A549 (cell line): ENCODE data around the gene CLIC4. TPM values are rescaled to one million over a fixed set of nuclear protein-coding genes. Genes with fewer than 3 reads are reported as not detected.

Experiments used
- ATAC-seq, 2 experiments: fragments of 200-7000 bp in 1 of 2; fragments of >200 bp in 1 of 2; cut with Nextera tagmentation in 1 of 2; cut with Tn5 transposase in 1 of 2; 3 replicates each; pipeline versions ENCODE4 v1.8.0 to v1.9.1; 2018 to 2020; ENCODE audit warnings: mild to moderate bottlenecking in 1 of 2, moderate library complexity in 1 of 2
- CTCF ChIA-PET: fragments of 300-600 bp; sonication (Branson Sonifier 250); formaldehyde crosslinking; extraction: SDS; loops from one replicate; lab custom pipeline; 2021; ENCODE audit warnings: antibody characterized with exemption, inconsistent platforms; lab: Yijun Ruan, JAX
- POLR2A ChIA-PET: fragments of 350-600 bp; formaldehyde crosslinking; extraction: SDS; loops from one replicate; lab custom pipeline; 2021; ENCODE audit warnings: antibody characterized with exemption, inconsistent platforms; lab: Yijun Ruan, JAX
- DNase-seq, 2 experiments: peaks; one replicate each; pipeline versions ENCODE4 v3.0.0 to v3.0.0-alpha.2; 2011 to 2016; ENCODE audit warnings: low read depth in 1 of 2, low spot score in 1 of 2
- FAIRE-seq: peaks from 2 replicates; lab custom pipeline; 2011; peaks lifted over from hg19 to GRCh38; lab: Jason Lieb, UNC
- H3K27ac ChIP-seq, 2 experiments: fragments of >200 bp; sonication (Bioruptor Twin); formaldehyde crosslinking; 3 replicates each; pipeline ENCODE4 v1.5.1; 2016 to 2017
- H3K4me1 ChIP-seq: fragments of >200 bp; sonication (Bioruptor Twin); formaldehyde crosslinking; 3 replicates; pipeline ENCODE4 v1.6.1; 2016
- H3K4me2 ChIP-seq: fragments of >200 bp; sonication (Bioruptor Twin); formaldehyde crosslinking; 3 replicates; pipeline ENCODE4 v1.6.1; 2016
- H3K4me3 ChIP-seq: fragments of >200 bp; sonication (Bioruptor Twin); formaldehyde crosslinking; 3 replicates; pipeline ENCODE4 v1.5.1; 2016
- H3K9me3 ChIP-seq: fragments of >200 bp; sonication (Bioruptor Twin); formaldehyde crosslinking; 3 replicates; pipeline ENCODE4 v1.6.1; 2016
- ATOH8 ChIP-seq: fragments of 250-450 bp; sonication (Bioruptor Pico); IDR thresholded peaks from 2 replicates; pipeline ENCODE4 v1.5.0; 2020; ENCODE audit warnings: low read depth, mild to moderate bottlenecking, moderate library complexity
- BHLHE40 ChIP-seq: IDR thresholded peaks from 2 replicates; pipeline ENCODE4 v1.6.1; 2012; ENCODE audit warnings: low read depth, low read length, inconsistent platforms
- CBX8 ChIP-seq: fragments of 200-600 bp; sonication (generic); IDR thresholded peaks from 2 replicates; pipeline ENCODE4 v1.6.1; 2016
- CHD2 ChIP-seq: fragments of 150-350 bp; IDR thresholded peaks from 2 replicates; pipeline ENCODE4 v1.6.1; 2014; ENCODE audit warnings: low read length; ENCODE audit not compliant: partially characterized antibody
- CTCF ChIP-seq: fragments of >200 bp; sonication (Bioruptor Twin); formaldehyde crosslinking; IDR thresholded peaks from 3 replicates; pipeline ENCODE4 v1.5.1; 2016
- EHF ChIP-seq: fragments of 250-450 bp; sonication (Bioruptor Pico); IDR thresholded peaks from 2 replicates; pipeline ENCODE4 v1.5.0; 2020; ENCODE audit warnings: mild to moderate bottlenecking
- ELK1 ChIP-seq: fragments of 150-350 bp; IDR thresholded peaks from 2 replicates; pipeline ENCODE4 v1.6.1; 2014; ENCODE audit warnings: low read depth, mild to moderate bottlenecking, low read length
- EP300 ChIP-seq, 2 experiments: fragments of >200 bp; sonication (Bioruptor Twin); formaldehyde crosslinking; IDR thresholded peaks; 2 replicates in 1 of 2; 3 replicates in 1 of 2; pipeline ENCODE4 v1.6.1; 2016 to 2017
- ESRRA ChIP-seq: fragments of 150-350 bp; IDR thresholded peaks from 2 replicates; pipeline ENCODE4 v1.6.1; 2014; ENCODE audit warnings: mild to moderate bottlenecking, low read length, borderline replicate concordance
- FOSL2 ChIP-seq, 2 experiments: fragments of 450-650 bp in 1 of 2; fragments of >200 bp in 1 of 2; sonication (Bioruptor Twin) in 1 of 2; formaldehyde crosslinking; IDR thresholded peaks; 2 replicates each; pipeline versions ENCODE4 v1.5.0 to v1.6.1; 2016 to 2020; ENCODE audit warnings: mild to moderate bottlenecking in 1 of 2, moderate library complexity in 1 of 2
- FOXS1 ChIP-seq: fragments of 250-450 bp; sonication (Bioruptor Pico); IDR thresholded peaks from 2 replicates; pipeline ENCODE4 v1.5.0; 2020; ENCODE audit warnings: mild to moderate bottlenecking, moderate library complexity
- HDAC2 ChIP-seq: fragments of 200-600 bp; sonication (generic); IDR thresholded peaks from 2 replicates; pipeline ENCODE4 v1.6.1; 2016
- HEYL ChIP-seq: fragments of 250-450 bp; sonication (Bioruptor Pico); IDR thresholded peaks from 2 replicates; pipeline ENCODE4 v1.8.0; 2021; ENCODE audit warnings: mild to moderate bottlenecking, moderate library complexity
- HOXA7 ChIP-seq: fragments of 250-450 bp; sonication (Bioruptor Pico); IDR thresholded peaks from 2 replicates; pipeline ENCODE4 v1.5.0; 2020; ENCODE audit warnings: mild to moderate bottlenecking, moderate library complexity
- JUNB ChIP-seq: fragments of >200 bp; sonication (Bioruptor Twin); formaldehyde crosslinking; IDR thresholded peaks from 2 replicates; pipeline ENCODE4 v1.6.1; 2016
- KDM1A ChIP-seq: fragments of 200-600 bp; sonication (generic); IDR thresholded peaks from 2 replicates; pipeline ENCODE4 v1.6.1; 2016; ENCODE audit warnings: low read depth, mild to moderate bottlenecking
- KDM5A ChIP-seq: fragments of 200-600 bp; sonication (generic); IDR thresholded peaks from 2 replicates; pipeline ENCODE4 v1.6.1; 2016; ENCODE audit warnings: antibody characterized with exemption, mild to moderate bottlenecking
- MAFK ChIP-seq: fragments of 450-650 bp; IDR thresholded peaks from 2 replicates; pipeline ENCODE4 v1.6.1; 2014; ENCODE audit not compliant: partially characterized antibody
- MYC ChIP-seq: IDR thresholded peaks from 2 replicates; pipeline ENCODE4 v1.6.1; 2012; ENCODE audit warnings: mild to moderate bottlenecking, inconsistent platforms, low read length, improper control_type of control experiment, borderline replicate concordance
- RAD21 ChIP-seq, 2 experiments: fragments of >200 bp in 1 of 2; sonication (Bioruptor Twin) in 1 of 2; formaldehyde crosslinking in 1 of 2; IDR thresholded peaks in 1 of 2; conservative IDR thresholded peaks in 1 of 2; 2 replicates in 1 of 2; 3 replicates in 1 of 2; pipeline ENCODE4 v1.6.1; 2012 to 2018; ENCODE audit warnings: inconsistent platforms in 1 of 2
- RARB ChIP-seq: fragments of 250-450 bp; sonication (Bioruptor Pico); IDR thresholded peaks from 2 replicates; pipeline ENCODE4 v1.8.0; 2021; ENCODE audit warnings: mild to moderate bottlenecking, moderate library complexity
- REST ChIP-seq: fragments of 200-600 bp; sonication (generic); IDR thresholded peaks from 2 replicates; pipeline ENCODE4 v1.6.1; 2016; ENCODE audit warnings: antibody characterized with exemption, mild to moderate bottlenecking, moderate library complexity
- SREBF2 ChIP-seq: fragments of 450-650 bp; IDR thresholded peaks from 2 replicates; pipeline ENCODE4 v1.6.1; 2014; ENCODE audit warnings: mild to moderate bottlenecking, moderate library complexity
- TP53 ChIP-seq: fragments of 250-450 bp; sonication (Bioruptor Pico); IDR thresholded peaks from 2 replicates; pipeline ENCODE4 v1.5.0; 2021; ENCODE audit warnings: mild to moderate bottlenecking, moderate library complexity
- WGBS: methylation state at CpG from one replicate; pipeline ENCODE4 v1.1.6; 2017; ENCODE audit errors: missing lambda C conversion rate; 5-methylcytosine and 5-hydroxymethylcytosine counted together
- polyA plus RNA-seq, 4 experiments: library from polyadenylated mRNA; depleted of rRNA in 3 of 4; stranded (reverse); fragments of >200 nt; fragmentation: RNase III in 1 of 4; extraction: RNeasy Plus Mini Kit Qiagen cat#74134 plus additional on column Dnase treatment in 1 of 4; gene quantifications; 2 replicates in 3 of 4; 3 replicates in 1 of 4; pipeline ENCODE4 v1.2.3, GENCODE V29; 2011 to 2017

CLIC4 gene
- polyA plus RNA-seq, 2 of the 4 experiments (the other 2 are of a cell fraction), result 52.1 to 97.4 TPM

GRCh38 chr1:24751833-24752232 lies 6.6 kb downstream of the CLIC4 start (continued):
- TF ChIP-seq CHD2, result no peak

- POLR2A ChIA-PET, result no interaction called here
- no peak for TF ChIP-seq REST
- TF ChIP-seq ATOH8 (CRISPR knock-in tag), result no peak
- TF ChIP-seq MYC, result no peak
- no peak for TF ChIP-seq EHF (CRISPR knock-in tag)
- TF ChIP-seq ELK1, result no peak
- TF ChIP-seq HEYL (CRISPR knock-in tag), result no peak
- no peak for TF ChIP-seq KDM1A
- no peak for TF ChIP-seq CTCF
- no peak for TF ChIP-seq FOSL2 (IDR thresholded peaks at IDR 0.05)
- TF ChIP-seq FOSL2 (CRISPR knock-in tag; IDR thresholded peaks at IDR 0.05), result no peak
- TF ChIP-seq, all 56 proteins: peak for 0
- WGBS, result 56% methylated on average over 3 of the region's 3 CpGs
- CTCF ChIA-PET, result no interaction called here
- H3K27ac ChIP-seq, result no peak overlapping the region
- no peak for DNase-seq
- no peak; a peak in 1 of 6 replicates for ATAC-seq
- no peak for FAIRE-seq
- H3K4me2 ChIP-seq, result peak overlapping the region; percentile 45
- H3K4me3 ChIP-seq, result no peak overlapping the region
- peaks cover 19% of the 10 kb centered on the region for H3K4me1 ChIP-seq
- H3K9me3 ChIP-seq, result no peaks in the 10 kb centered on the region
Observed at GRCh38 chr1:24752305-24752704, 7.1 kb downstream of the CLIC4 start.

- H3K4me3 ChIP-seq, result no peak overlapping the region
- TF ChIP-seq JUNB (no peak), MYC (no peak), RAD21 (conservative IDR thresholded peaks at IDR 0.05 in 1 of 2, IDR thresholded peaks at IDR 0.05 in 1 of 2) (no peak), SREBF2 (no peak), KDM5A (no peak), ESRRA (no peak), BHLHE40 (no peak), HOXA7 (CRISPR knock-in tag) (no peak), TP53 (CRISPR knock-in tag) (no peak), CBX8 (no peak), KDM1A (no peak), EP300 (IDR thresholded peaks at IDR 0.05) (no peak), RARB (no peak), FOXS1 (CRISPR knock-in tag) (no peak), HDAC2 (no peak), MAFK (no peak), REST (no peak)
- TF ChIP-seq, all 56 proteins: peak for 0
- Histone ChIP-seq H3K4me1 (peaks cover 12% of the 10 kb centered on the region), H3K9me3 (no peaks in the 10 kb centered on the region), H3K27ac (no peak overlapping the region), H3K4me2 (no peak overlapping the region)
- FAIRE-seq (no peak), DNase-seq (no peak), ATAC-seq (no peak)
- ChIA-PET CTCF (interaction anchor here (1.0 to 1.7 kb wide), 4 partner anchors 8 to 76 kb away, joined by 4 to 10 read pairs (median 4); no protein-coding TSS in a partner anchor), POLR2A (no interaction called here)
- WGBS, result 88% methylated on average over 5 of the region's 5 CpGs
Observed at GRCh38 chr1:24754229-24754628, 9.0 kb downstream of the CLIC4 start.
